Myocyte (in vitro differentiated cells): ENCODE data around the gene BRD4. TPM values are rescaled to one million over a fixed set of nuclear protein-coding genes. Genes with fewer than 3 reads are reported as not detected.

Source experiments
- DNase-seq: peaks from one replicate; pipeline ENCODE4 v3.0.0-alpha.2; 2012; ENCODE audit warnings: low read depth
- total RNA-seq: library from RNA; depleted of rRNA; stranded (reverse); fragments of >200 nt; gene quantifications from 2 replicates; pipeline ENCODE4 v1.2.3, GENCODE V29; 2014

BRD4 gene
- total RNA-seq, 1 donor from 2014 or later: 20.7 TPM

- no peak for DNase-seq
Measured at GRCh38 chr19:15291548-15292021, 40.8 kb downstream of the BRD4 start.

- DNase-seq: no peak
Measured at GRCh38 chr19:15291089-15291488, 41.2 kb downstream of the BRD4 start.

DNA sequence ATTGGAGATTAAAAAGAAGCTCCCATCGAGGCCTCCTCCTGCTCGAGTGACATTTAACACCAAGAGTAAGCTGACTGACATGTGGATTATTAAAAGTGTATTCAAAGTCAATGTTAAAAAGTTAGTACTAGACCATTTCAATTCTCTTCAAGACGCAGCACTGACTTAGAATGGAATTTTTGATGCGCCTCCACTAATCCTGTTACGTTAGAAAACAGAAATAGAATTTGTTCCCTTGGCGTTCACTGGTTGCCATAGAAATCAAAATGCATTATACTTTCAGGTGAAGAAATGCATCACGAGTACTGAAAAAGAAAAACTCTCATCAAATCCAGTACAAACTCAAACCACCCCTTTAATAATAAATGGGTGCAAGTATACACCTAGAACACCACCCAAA, 42.2 kb downstream of the BRD4 start:
- DNase-seq: no peak

GRCh38 chr19:15289673-15290072, 42.7 kb downstream of the BRD4 start:
- no peak for DNase-seq

- DNase-seq: peak; percentile 86
Measured at GRCh38 chr19:15288146-15288963, 44.0 kb downstream of the BRD4 start.

GRCh38 chr19:15287496-15287895, 44.8 kb downstream of the BRD4 start:
- no peak for DNase-seq

DNA sequence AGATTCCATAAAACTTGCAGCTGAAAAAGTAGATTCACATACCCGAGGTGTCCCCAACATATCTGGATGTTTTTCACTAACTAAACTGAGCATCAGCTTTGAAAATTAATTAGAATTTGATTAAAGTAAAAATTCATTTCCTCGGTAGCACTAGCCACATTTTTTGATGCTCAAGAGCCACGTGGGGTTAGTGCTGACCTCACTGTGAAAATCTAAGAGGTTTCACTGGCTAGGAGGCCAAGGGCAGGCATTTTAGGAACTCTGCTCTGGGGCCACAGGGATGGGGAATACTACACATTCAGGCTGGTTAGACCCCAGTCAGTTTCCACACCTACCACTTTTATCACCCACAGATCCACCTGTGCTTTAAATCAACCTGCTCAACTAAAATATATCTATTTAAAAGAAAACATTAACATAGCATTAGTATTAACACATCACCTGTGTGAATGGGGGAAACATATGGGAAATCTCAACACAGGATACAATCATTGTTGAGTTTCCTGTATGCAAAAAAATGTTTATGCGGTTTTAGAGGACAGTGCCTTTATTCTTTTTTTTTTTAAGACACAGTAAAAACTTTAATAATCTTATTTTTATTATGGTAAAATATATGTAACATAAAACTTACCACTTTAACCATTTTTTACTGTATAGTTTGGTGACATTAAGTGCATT, 45.5 kb downstream of the BRD4 start:
- DNase-seq: no peak

DNA sequence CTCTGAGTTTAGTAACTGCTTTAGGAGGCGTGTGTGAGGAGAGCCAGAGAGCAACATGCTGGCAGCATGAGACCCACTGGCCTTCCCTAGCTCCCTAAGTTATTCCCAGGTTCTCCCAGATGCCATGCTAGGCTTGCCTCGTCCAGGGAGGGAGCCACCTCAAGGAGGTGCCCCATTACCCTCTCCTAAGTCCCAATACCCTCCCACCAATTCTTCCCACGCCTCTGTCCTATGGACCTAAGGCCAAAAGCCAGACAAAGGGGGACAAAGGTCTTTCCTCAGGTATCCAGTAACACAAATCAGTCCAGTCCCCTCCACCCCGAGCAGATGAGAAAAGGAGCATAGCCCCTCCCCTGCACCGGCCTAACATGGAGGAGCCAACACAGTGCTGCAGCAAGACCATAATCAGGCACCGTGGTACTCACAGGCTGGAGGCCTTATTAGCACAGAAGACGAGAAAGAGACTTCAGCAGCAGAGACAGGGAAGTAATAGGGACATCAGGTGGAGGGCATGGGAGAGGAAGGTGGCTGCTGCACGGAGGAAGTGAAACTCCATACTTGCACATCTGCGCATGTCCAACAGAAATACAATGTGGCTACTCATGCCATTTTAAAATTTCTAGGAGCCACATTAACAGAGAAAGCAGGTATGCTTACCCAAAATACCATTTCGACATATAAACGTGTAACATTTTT, 46.3 kb downstream of the BRD4 start:
- DNase-seq: no peak

- no peak for DNase-seq
Measured at GRCh38 chr19:15284896-15285295, 47.4 kb downstream of the BRD4 start.

DNA sequence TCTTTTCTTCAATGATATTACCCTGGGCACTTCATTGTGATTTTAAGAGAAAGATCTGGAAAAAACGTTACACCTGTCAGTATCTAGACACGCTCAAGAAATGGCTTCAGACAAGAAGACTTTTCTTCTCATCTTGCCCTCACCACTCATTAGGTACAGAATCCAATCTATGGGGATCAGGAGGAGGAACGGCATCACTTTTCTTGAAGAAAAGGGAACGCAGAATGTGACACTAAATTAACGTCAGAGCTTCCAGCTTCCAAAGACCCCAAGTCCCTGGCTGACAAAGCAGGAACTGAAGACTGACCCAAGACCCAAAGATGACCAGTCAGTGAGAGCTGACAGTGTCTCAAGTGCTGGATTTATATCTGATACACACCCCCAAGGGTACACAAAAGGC, 48.2 kb downstream of the BRD4 start:
- no peak for DNase-seq

DNA sequence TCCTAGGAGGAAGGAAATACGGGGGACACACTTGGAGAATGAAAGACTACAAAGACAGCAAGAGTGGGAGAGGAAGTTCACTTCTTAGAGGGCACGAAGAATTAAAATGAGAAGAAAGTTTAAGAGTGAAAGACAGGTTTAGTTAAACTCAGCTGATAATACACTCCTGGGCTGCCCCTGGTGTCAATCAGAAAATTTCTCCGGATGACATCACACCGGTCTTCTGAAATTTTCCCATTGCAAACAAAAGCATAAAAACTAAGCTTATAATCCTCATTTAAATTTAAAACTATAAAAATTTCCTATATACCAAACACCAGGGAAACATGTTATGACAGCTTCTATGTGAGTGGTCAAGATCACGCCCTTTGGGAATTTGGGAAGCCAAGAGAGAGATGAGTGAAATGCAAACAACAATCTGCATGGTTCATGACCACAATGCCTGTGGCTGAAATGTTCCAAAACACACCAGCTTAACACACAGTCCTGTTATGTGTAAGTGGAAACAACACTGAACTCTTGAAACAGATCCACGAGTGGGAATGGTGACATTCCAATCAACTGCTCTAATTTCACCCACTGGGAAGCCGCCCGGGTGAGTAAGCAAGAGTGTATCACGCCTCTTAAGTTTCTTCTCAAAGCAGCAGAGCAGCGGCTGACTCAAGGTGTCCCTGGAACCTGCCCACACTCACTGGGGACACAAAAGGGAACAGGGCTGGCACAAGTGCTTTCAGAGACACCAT, 49.0 kb downstream of the BRD4 start:
- peak; percentile 77 for DNase-seq

- DNase-seq: no peak
Measured at GRCh38 chr19:15282311-15282705, 50.0 kb downstream of the BRD4 start.

DNA sequence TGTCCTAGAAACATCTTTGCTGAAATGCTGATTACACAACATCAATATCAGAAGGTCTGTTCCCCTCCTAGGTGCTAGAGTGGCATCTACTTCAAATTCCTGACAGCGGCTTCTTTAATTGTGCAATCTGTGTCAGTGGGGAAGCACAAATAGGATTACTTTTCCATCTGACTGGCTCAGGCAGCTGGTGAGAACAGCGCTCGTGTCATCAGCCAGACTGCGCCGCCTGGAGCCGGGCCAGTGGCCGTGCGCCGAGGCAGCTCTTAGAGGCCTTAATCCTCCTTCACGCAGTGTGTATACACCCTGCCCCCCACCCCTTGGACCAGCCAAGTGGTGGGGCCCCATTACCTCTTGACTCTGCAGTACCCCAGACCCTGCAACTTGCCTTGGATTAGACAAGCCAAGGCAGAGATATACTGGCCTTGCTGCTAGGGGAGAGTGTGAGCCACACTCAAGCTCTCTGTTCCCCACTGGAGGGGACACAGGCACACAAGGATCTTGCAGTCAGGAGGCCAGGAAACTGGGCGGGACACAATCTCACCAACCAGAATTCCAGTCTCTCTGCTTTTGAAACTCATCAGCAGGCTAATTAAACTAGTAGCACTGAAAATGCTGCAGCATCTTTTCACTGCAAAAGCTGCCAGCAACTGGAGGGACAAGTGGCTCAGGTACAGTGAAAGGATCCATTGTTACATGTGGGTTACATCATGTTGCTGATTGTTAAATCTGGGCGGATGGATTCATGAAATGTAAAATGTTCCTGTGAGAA, 51.2 kb downstream of the BRD4 start:
- peak; percentile 92 for DNase-seq

DNA sequence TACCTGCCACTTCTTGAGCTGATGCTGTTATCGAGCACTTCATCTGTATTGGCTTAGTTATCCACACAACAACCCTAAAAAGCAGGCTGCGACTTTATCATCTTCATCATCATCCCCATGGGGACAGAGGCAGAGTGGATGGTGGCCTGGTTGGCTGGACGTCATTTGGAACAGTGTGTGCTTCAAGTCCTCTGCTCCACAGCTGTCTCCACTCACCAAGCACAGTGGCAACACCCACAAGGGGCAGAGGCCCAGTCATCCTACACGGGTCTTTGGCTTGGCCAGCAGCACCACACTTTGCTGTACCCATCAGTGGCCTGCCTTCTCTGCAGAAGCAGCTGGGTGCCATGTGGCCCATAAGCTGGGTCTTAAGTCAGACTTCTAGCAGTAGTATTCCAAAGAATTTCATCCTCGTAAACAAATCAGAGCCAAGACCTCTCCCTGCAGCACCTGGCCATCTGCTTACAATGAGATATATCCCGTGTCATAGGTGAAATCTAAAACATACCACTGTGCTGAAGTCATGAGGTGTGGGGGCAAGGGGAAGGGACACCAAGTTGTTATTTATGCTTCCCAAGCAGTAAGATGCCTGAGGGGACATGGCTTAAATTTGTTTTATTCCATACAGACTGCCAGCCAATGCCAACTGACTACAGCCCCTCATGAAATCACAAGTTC, 52.2 kb downstream of the BRD4 start:
- peak; percentile 88 for DNase-seq

GRCh38 chr19:15279326-15279904, 52.9 kb downstream of the BRD4 start:
- no peak for DNase-seq

DNA sequence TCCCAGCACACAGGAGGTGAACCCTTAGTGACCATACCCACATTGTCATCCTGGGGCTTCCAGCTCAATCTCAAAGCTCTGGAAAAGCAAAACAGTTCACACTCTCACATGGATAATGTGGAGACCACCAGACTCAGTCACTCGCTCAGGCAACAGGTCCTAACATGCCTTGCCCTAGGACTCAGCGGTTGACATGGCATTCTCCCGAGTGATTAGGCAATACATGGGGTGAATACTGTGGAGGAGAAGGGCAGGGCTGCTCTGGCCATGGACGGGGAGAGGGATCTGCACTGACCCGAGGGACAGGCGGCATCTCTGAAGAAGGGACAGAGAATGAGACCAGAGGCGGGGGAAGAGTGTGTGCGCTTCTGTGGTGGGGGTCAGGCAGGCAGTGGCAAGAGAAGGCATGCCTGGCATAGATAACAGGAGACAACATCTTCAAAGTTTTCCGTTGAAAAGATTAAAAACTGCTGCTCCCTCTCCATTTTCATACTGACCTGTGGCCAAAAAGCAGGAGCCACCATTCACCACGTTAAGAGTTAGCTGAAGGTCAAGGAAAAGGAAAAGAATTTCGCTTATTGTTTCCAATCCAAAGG, 55.6 kb downstream of the BRD4 start:
- DNase-seq: peak; percentile 32

DNA sequence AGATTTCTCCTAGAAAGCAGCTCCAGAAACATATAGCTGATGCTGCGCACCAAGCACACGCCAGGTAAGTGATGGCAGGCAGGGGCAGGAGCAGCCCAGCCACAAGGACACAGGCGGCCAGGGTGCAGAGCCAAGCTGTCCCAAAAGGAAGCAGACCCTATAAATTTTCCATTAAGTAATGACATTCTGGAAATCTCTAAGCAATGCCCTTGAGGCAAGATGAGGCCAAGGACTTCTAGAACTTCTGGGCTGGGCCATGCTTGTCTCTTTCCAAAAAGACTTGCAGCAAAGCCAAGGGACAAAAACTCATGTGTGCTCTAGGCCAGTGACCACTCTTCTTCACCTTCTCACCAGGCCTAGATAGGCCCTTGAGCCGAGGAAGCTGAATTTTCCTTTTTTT, 57.9 kb downstream of the BRD4 start:
- DNase-seq: no peak

DNA sequence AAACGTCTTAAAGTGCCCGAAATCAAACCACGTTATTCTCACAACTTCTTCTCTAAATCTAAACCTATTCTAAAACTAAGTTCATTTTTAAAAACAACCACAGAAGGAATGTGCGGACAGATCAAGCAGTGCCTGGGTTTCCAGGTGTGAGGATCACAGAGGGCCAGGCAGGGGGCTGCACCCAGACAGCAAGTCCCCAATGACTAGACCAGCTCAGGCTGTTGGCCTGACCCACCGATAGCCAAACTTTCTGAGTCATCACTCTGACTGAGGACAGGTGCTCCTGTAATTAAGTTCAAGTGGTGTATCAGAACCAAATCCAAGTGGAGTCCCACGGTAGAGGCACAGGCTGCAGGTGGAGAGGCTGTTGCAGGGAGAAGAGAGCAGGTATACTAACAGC, 62.5 kb downstream of the BRD4 start:
- no peak for DNase-seq

- no peak for DNase-seq
Measured at GRCh38 chr19:15268928-15269253, 63.4 kb downstream of the BRD4 start.
